GM18502 (cell line): ENCODE results near the gene PARK7.

ENCODE experiments used
- ATAC-seq: cut with Tn5 transposase; IDR thresholded peaks from one replicate; pipeline ENCODE4 v1.9.1; 2021; ENCODE audit warnings: mild to moderate bottlenecking; ENCODE audit not compliant: unreplicated experiment, poor library complexity

The PARK7 gene

DNA sequence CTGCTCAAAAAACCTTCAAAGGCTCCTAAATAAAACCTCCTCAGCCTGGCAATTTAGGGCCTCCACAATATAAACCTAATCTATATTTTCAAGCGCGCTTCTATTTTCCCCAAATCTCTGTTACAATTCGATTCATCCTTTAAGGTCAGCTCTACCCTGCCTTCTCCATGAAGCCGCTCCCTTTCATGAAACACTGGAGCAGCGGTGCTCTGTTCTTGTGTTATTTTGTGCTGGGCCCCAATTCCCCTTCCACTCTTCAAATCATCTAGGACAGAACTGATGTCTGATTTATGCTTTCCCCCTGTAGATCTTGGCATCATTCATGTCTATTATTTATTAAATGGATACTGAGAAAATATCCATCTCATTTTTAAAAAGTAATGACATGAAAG lies 57.7 kb downstream of the PARK7 start:
- no peak for ATAC-seq

DNA sequence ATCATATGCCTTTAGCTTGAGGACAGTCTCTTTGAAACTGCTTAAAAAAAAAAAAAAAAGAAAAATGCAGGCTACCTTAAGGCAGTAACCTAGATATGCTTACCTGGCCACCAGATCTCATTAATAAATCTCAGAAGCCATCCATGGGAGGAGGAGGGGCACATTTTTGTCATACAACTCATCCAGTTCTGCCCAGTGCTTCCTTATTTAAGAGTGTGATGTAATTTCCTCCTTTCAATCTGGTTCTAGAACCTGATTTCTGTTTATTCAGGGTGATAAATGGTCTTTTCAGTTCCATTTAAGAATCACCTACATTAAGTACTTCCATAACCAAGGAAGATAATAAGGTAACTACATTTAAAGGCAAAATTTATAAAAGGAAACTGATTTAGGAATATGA lies 58.5 kb downstream of the PARK7 start:
- ATAC-seq: no peak

DNA sequence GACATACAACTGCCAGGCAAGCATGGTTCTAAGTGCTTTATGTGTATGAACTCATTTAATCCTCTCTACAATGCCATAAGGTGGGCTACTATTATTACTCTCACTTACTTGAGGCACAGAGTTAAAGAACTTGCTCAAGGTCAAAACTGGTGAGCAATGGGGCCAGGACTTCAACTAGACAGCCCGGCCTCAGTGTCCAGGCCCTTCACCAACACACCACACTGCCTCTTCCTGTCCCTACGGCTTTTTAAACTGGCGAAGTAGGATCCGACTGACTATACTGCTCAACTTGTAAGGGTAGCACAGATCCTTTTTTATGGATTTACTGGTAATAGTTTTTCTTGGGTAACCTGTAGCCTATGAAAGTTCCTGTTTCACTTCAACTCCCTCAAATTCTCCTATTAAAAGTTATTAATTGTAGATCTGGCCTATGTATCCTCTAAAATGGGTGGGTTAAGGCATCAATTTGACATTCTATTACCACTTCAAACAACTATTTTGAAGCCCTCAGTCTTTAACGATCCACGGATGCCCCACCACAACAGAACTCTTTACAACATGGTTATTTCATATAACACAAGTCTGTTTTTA lies 60.3 kb downstream of the PARK7 start:
- no peak for ATAC-seq

DNA sequence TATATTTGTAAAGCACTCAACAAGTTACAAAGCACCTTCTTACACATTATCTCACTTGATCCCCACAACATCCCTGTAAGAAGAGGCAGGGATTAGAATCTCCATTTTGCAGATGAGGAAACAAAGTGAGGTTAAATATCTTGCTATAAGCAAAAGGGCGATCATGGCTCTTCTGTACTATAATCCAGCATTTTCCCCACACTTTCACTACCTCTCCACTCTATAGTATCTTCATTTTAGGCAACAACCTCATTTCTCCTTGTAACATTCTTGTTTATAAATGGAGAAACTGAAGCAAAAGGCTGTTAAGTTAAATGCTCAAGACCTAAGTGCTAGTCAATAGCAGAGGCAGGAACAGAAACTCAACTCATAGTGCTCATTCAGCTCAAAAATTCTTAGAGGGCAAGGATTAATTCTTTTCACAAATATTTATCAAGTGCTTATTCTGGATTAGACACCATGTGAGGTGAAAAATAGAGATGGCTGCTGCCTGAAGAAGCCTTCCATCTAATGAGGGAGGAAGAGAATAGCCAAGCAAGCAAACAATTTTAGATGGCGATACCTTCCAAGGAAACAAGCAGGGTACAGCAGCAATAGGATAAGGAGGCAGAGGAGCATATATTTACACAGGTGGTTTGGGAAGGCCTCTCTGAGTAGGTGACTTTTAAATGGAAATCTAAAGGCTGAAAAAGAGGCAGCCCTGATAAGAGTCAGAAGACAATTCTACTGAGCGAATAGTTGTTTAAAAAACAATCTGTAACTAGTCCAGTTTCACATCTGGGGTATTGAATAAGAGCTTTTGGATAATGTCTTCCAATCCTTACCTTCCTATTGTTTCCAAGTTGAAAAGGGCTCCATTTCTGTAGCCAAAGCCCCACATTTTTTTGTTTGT lies 61.1 kb downstream of the PARK7 start:
- no peak for ATAC-seq

DNA sequence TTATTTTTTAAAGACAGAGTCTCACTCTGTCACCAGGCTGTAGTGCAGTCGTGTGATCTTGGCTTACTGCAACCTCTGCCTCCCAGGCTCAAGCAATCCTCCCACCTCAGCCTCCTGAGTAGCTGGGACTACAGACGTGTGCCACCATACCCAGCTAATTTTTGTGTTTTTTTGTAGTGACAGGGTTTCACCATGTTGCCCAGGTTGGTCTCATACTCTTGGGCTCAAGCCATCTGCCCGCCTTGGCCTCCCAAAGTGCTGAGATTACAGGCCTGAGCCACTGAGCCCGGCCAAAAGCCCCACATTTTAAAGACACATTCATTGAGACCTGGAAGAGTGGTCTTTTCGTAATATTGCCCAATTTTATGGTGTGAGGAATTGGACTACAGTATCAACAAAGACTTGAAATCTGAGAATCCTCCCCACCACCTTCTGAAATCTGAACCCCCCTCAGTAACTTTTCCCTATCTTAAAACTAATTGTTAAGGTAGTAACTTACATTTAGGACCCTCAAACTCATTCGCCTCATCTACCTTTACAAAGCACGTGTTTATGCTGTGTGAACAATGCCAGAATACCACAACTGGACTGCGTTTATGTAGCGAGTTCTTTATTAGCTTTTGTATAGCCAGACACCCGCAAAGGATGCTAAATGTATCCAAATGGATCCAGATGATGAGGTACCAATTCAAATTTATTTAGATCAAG lies 61.9 kb downstream of the PARK7 start:
- ATAC-seq: no peak

DNA sequence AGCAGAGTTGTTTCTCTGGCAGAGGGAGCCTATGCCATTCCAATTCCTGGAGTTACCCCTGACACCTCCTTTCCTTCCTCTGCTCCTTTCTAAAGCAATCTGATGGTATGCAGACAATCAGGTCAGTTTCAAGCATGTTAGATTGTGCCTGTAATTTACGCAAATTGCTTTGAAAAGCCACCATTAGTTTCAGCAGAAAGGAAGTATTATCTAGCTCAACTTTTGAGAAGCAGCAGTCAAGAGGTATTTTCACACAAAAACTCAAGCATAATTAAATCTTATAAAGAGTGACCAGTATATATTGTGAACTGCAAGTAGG lies 62.4 kb downstream of the PARK7 start:
- no peak for ATAC-seq

DNA sequence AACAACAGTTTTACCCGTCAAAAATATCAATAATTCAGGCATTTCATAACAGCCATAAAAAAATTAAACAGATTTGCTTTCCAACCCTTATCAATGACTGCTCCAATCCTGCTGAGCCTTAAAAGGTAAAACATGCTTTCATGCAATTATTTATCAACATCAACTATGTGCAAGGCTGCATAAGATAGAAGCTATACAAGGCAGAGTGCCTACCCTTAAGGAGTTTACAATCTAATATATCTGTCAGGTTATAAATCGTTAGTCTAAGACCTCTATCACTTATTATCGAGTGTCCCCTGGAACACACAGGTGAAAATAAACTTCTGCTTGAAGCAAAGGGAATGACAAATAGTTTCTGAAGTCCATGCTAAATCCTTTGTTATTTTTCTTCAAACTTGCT lies 62.8 kb downstream of the PARK7 start:
- no peak for ATAC-seq

DNA sequence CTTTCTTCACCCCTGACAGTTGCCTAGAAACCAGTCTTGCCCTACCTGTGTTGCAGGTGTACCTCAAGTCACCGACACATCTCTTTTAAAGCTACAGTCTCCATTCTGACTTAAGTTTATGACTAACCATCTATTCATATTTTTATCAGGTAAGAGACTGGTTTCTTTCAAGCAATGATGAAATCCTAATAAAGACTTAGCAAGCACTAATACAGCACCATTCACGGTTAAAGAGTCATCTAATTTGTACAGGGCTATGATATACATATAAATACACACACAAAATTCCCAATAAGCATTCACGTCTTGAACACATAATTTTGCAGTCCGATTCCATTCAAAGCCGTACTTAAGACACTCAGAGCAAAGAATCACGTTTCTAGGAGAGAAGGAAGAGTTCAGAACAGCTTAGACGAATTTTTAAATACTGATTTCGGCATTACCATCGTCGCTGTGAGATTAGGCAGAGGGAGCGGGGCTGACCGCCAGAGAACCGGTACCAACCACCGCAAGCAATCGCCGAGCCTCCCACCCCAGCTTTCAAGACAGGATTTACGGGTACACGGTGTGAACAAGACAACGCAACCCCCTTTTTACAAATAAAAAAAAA lies 63.7 kb downstream of the PARK7 start:
- no peak for ATAC-seq

DNA sequence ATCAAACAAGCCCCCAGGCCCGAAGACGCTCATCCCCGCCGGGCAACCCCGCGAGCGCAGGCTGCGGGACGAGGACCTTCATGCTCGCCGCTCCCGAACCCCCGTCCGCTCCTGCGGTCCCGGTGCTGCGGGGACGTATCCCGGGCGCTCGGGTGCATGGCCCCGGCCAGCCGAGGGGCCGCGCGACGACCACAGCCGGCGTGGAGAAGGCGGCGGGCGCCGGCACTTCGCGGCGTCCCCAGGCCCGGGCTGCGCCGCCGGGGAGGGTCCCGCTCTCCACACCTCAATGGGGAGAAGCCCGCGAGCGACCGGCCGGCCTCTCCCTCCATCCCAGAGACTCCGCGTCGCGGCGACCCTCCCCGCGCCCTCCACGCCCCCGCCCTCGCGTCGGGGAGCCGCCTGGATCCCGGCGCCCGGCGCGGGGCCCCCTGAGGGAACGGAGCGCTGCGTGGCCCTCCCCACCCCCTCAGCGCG lies 64.2 kb downstream of the PARK7 start:
- peak; percentile 34 for ATAC-seq

DNA sequence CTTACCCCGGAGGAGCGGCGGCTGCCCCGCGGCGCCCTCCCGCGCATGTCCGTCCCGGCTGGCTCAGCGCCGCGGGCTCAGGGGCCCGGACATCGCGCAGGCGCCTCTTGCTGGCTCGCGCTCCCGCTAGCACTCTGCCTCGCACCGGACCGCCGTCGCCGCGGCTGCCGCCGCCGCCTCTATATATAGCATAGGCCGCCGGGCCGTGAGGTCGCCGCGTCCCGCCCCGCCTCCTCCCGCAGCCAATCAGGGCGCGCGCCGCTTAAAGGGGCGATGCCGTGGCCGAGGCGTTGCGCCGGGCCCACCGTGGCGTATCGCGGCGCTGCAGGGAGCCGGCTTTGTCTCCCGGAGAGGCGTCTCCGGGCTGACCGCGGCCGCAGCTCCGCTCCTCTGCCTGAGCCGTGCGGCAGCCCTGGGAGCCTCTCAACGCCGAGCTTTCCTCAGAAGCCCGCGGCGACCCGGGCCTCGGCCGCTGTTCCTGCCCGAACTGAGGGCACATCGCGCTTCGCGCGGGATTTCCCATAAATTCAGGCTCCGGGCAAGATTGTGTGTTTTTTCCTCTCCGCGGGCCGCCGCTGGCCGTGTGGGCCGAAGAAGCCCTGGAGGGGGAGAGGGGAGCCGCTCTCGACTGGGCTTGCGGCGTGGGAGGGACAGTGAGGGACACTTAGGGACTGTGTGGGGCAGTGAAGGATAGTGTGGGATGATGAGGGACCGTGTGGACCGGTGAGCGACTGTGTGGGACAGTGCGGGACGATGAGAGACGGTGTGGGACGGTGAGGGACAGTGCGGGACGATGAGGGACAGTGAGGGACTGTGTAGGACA lies 64.9 kb downstream of the PARK7 start, which contains the start of gene ERRFI1:
ERRFI1 (minus strand) TSS at position 157 of the 823 bp plus-strand sequence. CDS start 10,690 bp downstream, outside the sequence.
- peak; percentile 88 for ATAC-seq

DNA sequence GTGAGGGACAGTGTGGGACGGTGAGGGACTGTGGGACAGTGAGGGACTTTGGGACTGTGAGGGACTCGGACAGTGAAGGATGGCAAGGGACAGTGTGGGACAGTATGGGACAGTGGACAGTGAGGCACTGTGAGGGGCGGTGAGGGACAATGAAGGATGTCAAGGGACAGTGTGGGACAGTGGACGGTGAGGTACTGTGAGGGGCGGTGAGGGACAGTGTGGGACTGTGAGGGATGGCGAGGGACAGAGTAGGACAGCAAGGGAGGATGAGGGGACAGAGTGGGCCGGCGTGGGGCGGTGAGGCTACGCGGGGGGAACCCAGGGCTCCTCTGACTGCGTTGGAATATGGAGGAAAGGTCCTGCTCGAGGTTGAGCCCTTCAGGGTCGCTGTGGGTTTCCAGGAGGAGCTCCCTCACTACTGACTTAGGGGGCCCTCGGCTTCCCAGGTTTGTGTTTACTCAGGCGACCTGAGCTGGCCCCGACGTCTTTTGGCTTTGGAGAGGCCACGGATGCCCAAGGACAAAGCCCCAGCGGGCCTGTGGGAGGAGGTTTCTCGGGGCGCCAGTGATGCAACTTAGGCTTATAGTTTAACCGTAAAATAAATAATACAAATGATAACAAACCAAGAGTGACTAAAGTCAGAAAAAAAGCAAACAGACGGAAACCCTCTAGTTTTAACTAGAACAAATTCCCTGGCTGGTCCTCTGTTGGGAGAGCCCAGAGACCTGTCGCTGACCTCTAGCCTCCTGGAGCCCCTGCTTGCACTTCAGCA lies 65.7 kb downstream of the PARK7 start:
- no peak for ATAC-seq

DNA sequence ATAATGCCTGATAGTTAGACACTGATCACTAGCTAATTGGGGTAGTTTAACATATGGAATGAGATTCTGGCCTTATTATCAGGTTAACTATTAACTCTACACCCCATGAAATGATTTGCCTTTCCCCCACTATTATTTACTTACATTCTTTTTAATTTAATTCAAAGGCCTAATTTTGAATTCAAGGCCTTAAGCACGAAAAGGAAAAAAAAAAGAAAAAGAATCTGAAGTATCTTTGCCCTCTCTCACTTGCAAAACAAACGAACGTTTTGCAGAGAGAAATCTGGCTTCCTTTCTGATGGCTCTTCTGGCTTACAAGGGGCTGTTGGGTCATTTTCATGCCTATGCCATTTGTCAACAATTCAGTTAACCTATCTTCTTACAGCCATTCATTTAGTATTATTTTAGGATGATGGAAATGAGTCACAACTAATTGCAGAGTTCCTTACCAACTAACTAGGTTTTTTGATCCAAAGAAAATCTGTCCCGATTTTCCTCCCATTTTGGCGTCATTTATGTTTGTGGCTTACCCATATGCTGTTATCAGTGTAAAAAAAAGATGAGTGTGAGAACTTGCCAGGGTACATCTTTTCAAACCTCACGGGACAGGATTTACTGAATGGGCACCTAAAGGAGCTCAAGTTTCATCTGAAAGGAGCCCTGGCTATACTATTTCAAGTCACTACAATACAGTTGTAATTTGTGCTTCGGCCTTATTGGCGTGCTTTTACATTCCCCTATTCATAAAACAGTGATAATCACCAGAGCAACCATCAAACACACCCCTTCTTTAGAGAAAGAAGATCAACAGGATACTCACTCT lies 66.4 kb downstream of the PARK7 start:
- ATAC-seq: no peak

DNA sequence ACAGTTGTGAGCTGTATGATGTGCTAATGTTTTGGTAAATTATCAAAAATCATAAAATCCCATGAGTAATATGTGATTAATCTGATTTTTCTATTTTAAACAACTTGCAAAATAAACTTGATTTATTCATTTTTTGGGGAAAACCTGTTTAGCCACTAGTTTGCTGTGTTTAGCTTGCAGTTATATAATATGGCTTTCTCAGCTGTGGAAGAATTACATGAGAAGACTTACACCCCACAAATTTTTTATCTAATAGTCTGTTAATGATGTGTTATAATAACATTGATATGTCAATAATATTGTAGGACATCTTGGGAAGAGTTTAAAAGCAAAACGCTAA lies 67.0 kb downstream of the PARK7 start:
- ATAC-seq: no peak

DNA sequence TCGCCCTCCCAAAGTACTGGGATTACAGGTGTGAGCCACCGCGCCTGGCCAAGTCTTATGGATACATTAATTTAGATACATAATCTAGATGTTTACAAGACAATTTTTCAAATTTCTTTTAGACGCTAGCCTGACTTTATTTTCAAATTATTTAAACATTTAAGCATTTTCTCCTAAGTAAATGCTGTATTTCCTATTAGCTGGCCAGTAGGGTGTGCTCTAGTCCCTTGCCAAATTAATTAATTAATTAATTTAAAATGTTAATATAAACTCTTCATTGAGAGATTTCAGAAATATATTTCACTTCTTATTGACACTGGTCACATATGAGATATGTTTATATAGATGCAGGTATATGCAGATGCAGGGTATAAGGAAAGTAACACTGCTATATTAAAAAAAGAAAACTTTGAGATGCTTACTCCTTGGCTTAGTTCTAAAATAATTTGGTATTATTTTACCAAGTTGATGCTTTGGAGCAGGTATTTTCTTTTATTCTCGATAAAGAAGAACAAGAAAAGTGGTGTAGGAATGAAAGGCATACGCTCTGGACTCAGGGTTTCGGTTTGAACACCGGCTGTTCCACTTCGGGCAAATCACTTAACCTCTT lies 69.8 kb downstream of the PARK7 start:
- no peak for ATAC-seq

DNA sequence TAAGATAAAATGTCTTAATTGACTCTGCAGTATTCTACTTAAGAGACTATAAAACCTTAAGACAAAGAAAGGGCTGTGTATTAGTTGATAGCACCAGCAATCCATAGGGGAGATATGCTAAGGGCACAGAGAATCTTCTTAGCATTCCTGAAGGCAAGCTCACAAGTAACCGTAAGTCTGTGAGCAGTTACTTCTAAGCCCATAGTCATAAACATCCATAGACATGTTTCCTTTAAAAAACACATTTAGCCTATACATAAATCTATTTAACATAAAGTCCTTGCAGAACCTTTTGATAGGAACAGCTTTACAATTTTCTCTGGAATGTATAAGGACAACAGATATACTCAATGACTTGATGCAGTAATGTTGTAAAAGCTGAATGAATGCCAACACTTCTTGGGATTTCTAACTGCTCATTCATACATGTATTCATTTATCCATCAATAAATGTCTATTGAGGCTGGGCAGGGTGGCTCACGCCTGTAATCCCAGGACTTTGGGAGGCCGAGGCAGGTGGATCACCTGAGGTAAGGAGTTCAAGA lies 70.9 kb downstream of the PARK7 start:
- ATAC-seq: no peak

DNA sequence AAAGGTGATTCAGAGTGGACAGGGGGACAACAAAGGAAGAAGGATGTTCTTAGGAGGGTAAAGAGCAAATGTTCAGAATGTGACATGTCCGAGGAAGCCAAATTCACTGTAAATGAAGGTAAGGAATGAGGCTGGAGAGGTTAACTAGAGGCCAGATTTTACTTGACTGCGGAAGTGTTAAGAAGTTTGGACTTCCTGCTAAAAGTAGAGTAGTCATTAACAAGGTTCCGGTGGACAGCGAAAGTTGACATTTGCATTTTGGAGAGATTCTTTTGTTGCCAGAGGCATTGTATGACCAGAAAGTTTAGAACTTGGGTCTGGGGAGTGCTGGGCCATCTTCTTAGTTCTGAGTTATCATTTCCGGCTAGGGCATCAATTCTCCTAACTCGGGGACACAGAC lies 71.8 kb downstream of the PARK7 start:
- ATAC-seq: no peak
